K562 (cell line): Measurements from ENCODE around the gene CTNNA3. TPM values are rescaled to one million over a fixed set of nuclear protein-coding genes. Genes with fewer than 3 reads are reported as not detected.

ENCODE experiments used
- ATAC-seq: fragments of 200-7000 bp; cut with Tn5 transposase; 3 replicates; pipeline ENCODE4 v1.9.1; 2020; ENCODE audit warnings: moderate library complexity
- BruUV-seq: library from RNA; stranded (reverse); fragments of 400-500 nt; replicated peaks from 2 replicates; lab custom pipeline; 2021; lab: Mats Ljungman, UMichigan
- CTCF ChIA-PET: fragments of 300-600 bp; formaldehyde crosslinking; extraction: SDS; loops from one replicate; lab custom pipeline; 2021; ENCODE audit warnings: low intra/inter-chr PET ratio; lab: Yijun Ruan, JAX
- POLR2A ChIA-PET: fragments of 300-600, 350-650 bp; sonication (Branson Sonifier 250); formaldehyde crosslinking; extraction: SDS; loops from one replicate; lab custom pipeline; 2021; ENCODE audit warnings: antibody characterized with exemption, inconsistent platforms; lab: Yijun Ruan, JAX
- DNase-seq, 4 experiments: peaks; one replicate each; pipeline versions ENCODE4 v3.0.0 to v3.0.0-alpha.2; 2011 to 2018; ENCODE audit warnings: low spot score in 3 of 4, mixed read lengths in 3 of 4; ENCODE audit errors: extremely low read depth in 1 of 4
- FAIRE-seq: peaks from 2 replicates; lab custom pipeline; 2011; peaks lifted over from hg19 to GRCh38; lab: Jason Lieb, UNC
- H2AFZ ChIP-seq: 2 replicates; pipeline ENCODE4 v1.6.0; 2011; ENCODE audit warnings: low read depth, low read length, control low read depth, inconsistent platforms
- H3K27ac ChIP-seq: fragments of 200-600 bp; 3 replicates; pipeline ENCODE4 v1.8.0; 2011; ENCODE audit warnings: low read depth, mild to moderate bottlenecking, control low read depth, inconsistent platforms, low read length, moderate library complexity, mixed read lengths; ENCODE audit errors: extremely low read depth
- H3K27me3 ChIP-seq, 2 experiments: fragments of 300-600 bp in 1 of 2; 2 replicates in 1 of 2; 3 replicates in 1 of 2; pipeline versions ENCODE4 v1.6.0 to v1.8.0; 2011; ENCODE audit warnings: inconsistent platforms in 2 of 2, low read length in 2 of 2, mild to moderate bottlenecking in 1 of 2, mixed read lengths in 1 of 2, moderate library complexity in 1 of 2; ENCODE audit not compliant: control insufficient read depth in 2 of 2, insufficient read depth in 2 of 2
- H3K36me3 ChIP-seq: fragments of 300-600 bp; 3 replicates; pipeline ENCODE4 v1.8.0; 2011; ENCODE audit warnings: mild to moderate bottlenecking, low read length, inconsistent platforms; ENCODE audit not compliant: control insufficient read depth, insufficient read depth
- H3K4me1 ChIP-seq, 2 experiments: fragments of 200-600 bp in 1 of 2; replicated peaks in 1 of 2; 2 replicates in 1 of 2; 3 replicates in 1 of 2; pipeline versions ENCODE4 v1.5.1 to v1.8.0; 2011; ENCODE audit warnings: inconsistent platforms in 2 of 2, low read length in 2 of 2, mild to moderate bottlenecking in 1 of 2, mixed read lengths in 1 of 2, moderate library complexity in 1 of 2; ENCODE audit not compliant: control insufficient read depth in 2 of 2, insufficient read depth in 2 of 2
- H3K4me2 ChIP-seq: 2 replicates; pipeline ENCODE4 v1.6.1; 2011; ENCODE audit warnings: low read length, control low read depth, inconsistent platforms, mixed read lengths; ENCODE audit not compliant: insufficient read depth
- H3K4me3 ChIP-seq: fragments of 200-600 bp; sonication (generic), shearing (Covaris generic); 2 replicates; pipeline ENCODE4 v1.5.1; 2016; ENCODE audit warnings: control low read depth, inconsistent platforms
- H3K79me2 ChIP-seq: fragments of 200-600 bp; 3 replicates; pipeline ENCODE4 v1.8.0; 2011; ENCODE audit warnings: low read length, inconsistent platforms; ENCODE audit not compliant: control insufficient read depth, insufficient read depth
- H3K9ac ChIP-seq, 2 experiments: 2 replicates each; pipeline versions ENCODE4 v1.6.0 to v1.6.1; 2011; ENCODE audit warnings: low read depth in 2 of 2, low read length in 2 of 2, control low read depth in 1 of 2, inconsistent platforms in 1 of 2, mild to moderate bottlenecking in 1 of 2, mixed read lengths in 1 of 2; ENCODE audit not compliant: insufficient read depth in 1 of 2
- H3K9me1 ChIP-seq: one replicate; pipeline ENCODE4 v1.6.0; 2011; ENCODE audit warnings: inconsistent platforms, mild to moderate bottlenecking, low read length, moderate library complexity; ENCODE audit not compliant: control insufficient read depth, insufficient read depth
- H3K9me3 ChIP-seq: replicated peaks from 2 replicates; pipeline ENCODE4 v1.5.1; 2011; ENCODE audit warnings: low read depth, low read length, inconsistent platforms; ENCODE audit not compliant: control insufficient read depth, insufficient read depth
- H4K20me1 ChIP-seq: replicated peaks from 2 replicates; pipeline ENCODE4 v1.6.1; 2011; ENCODE audit warnings: low read length, inconsistent platforms, mixed read lengths; ENCODE audit not compliant: control insufficient read depth, insufficient read depth
- CLOCK ChIP-seq: fragments of 250-450 bp; sonication (Bioruptor Pico); IDR thresholded peaks from 2 replicates; pipeline ENCODE4 v1.4.0; 2020; ENCODE audit warnings: mild to moderate bottlenecking, moderate library complexity, borderline replicate concordance
- POU5F1 ChIP-seq: fragments of 150-350 bp; IDR thresholded peaks from 2 replicates; pipeline ENCODE4 v1.6.1; 2014; ENCODE audit warnings: borderline replicate concordance, low read length, low read depth, mild to moderate bottlenecking; ENCODE audit not compliant: partially characterized antibody
- ZNF408 ChIP-seq: fragments of 250-450 bp; sonication (Bioruptor Pico); IDR thresholded peaks from 2 replicates; pipeline ENCODE4 v1.4.0; 2020; ENCODE audit warnings: low read depth, mild to moderate bottlenecking, moderate library complexity
- WGBS: fragments of 100-300 bp; shearing (Covaris generic); methylation state at CpG from one replicate; pipeline ENCODE4 v1.1.6; 2016; ENCODE audit warnings: low coverage, mixed read lengths; ENCODE audit not compliant: insufficient coverage; ENCODE audit errors: missing lambda C conversion rate; 5-methylcytosine and 5-hydroxymethylcytosine counted together
- in situ Hi-C: fragments of 300-500 bp; cut with MboI; formaldehyde crosslinking; loops from 4 replicates; pipeline ENCODE4 v1.15.0; 2018; ENCODE audit warnings: inconsistent platforms, mixed read lengths
- intact Hi-C: fragments of 100-400 bp; cut with micrococcal nuclease; formaldehyde crosslinking; loops from 2 replicates; pipeline ENCODE4 v1.14.2; 2022
- polyA plus RNA-seq, 8 experiments: library from polyadenylated mRNA; depleted of rRNA in 4 of 8; stranded (reverse) in 5 of 8; unstranded in 3 of 8; fragments of >200 nt; fragmentation: Nextera tagmentation in 2 of 8; fragmentation: Illumina TruSeq in 1 of 8; extraction: Ambion mirVana in 2 of 8; extraction: Trizol in 1 of 8; gene quantifications; 2 replicates each; pipeline versions ENCODE4 v1.2.1 to v1.2.3, GENCODE V29; 2011 to 2014; ENCODE audit warnings: inconsistent platforms in 1 of 8, missing spikeins in 1 of 8
- total RNA-seq, 7 experiments: library from RNA; depleted of rRNA in 6 of 7; stranded (reverse); fragments of >200 nt in 6 of 7; fragmentation: Illumina TruSeq in 2 of 7; extraction: Trizol in 2 of 7; gene quantifications; 2 replicates each; pipeline versions ENCODE4 v1.2.1 to v1.2.3, GENCODE V29; 2011 to 2021; ENCODE audit warnings: low replicate concordance in 1 of 7
- TF ChIP-seq, protein P1 (sequence below): sonication (generic); formaldehyde crosslinking; IDR thresholded peaks from 2 replicates; pipeline ENCODE4 v1.8.1; 2023; ENCODE audit warnings: mild to moderate bottlenecking, missing genetic modification reagents

CTNNA3 gene
- total and polyA plus RNA-seq, 9 of the 15 experiments (the other 6 are each of a cell fraction or from before 2014, with no cell fraction given), result 0.04 TPM; not detected in 8

DNA sequence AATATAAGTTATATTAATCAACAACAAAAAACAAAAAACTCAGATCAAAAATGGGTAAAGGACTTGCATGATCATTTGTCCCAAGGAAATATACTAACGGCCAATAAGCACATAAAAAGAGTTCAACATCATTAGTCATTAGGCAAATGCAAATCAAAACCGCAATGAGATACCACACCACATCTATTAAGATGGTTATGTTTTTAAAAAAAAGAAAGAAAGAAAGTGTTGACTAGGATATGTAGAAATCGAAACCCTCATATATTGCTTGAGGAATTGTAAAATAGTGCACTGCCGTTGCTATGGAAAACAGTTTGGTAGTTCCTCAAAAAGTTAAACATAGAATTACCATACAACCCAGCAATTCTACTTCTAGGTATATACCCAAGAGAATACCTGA lies 39.4 kb upstream of the CTNNA3 start (continued):
- TF ChIP-seq ZNF408 (no peak), POU5F1 (no peak)
- TF ChIP-seq, all 486 proteins: peak for 0

- Histone ChIP-seq H2AFZ (no peak overlapping the region), H3K4me3 (no peak overlapping the region), H3K9ac (no peak overlapping the region), H3K36me3 (no peaks in the 10 kb centered on the region), H3K4me2 (no peak overlapping the region), H3K79me2 (no peaks in the 10 kb centered on the region), H3K4me1 (no peaks in the 10 kb centered on the region), H4K20me1 (no peaks in the 10 kb centered on the region), H3K9me1 (no peaks in the 10 kb centered on the region), H3K9me3 (no peaks in the 10 kb centered on the region), H3K27ac (no peak overlapping the region), H3K27me3 (peaks cover 0 to 2% of the 10 kb centered on the region in 2 experiments; a peak in 2 of 5 replicates)
- intact Hi-C loops, result no loop called here
- FAIRE-seq, result no peak
- WGBS, result 0% methylated on average over 1 of the region's 1 CpG
- no peak for DNase-seq
- ATAC-seq, result no peak
- BruUV-seq, result no TSS peak
- TF ChIP-seq, protein P1, sequence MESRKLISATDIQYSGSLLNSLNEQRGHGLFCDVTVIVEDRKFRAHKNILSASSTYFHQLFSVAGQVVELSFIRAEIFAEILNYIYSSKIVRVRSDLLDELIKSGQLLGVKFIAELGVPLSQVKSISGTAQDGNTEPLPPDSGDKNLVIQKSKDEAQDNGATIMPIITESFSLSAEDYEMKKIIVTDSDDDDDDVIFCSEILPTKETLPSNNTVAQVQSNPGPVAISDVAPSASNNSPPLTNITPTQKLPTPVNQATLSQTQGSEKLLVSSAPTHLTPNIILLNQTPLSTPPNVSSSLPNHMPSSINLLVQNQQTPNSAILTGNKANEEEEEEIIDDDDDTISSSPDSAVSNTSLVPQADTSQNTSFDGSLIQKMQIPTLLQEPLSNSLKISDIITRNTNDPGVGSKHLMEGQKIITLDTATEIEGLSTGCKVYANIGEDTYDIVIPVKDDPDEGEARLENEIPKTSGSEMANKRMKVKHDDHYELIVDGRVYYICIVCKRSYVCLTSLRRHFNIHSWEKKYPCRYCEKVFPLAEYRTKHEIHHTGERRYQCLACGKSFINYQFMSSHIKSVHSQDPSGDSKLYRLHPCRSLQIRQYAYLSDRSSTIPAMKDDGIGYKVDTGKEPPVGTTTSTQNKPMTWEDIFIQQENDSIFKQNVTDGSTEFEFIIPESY (CRISPR knock-in tag), result no peak
- TF ChIP-seq CLOCK (CRISPR knock-in tag), result no peak
- CTCF ChIA-PET, result no interaction called here
- in situ Hi-C loops, result no loop called here
- POLR2A ChIA-PET, result no interaction called here
These were observed 37.5 kb upstream of the CTNNA3 start for GRCh38 chr10:67733511-67733910.
